Colonic mucosa (tissue), 4 donors: ENCODE results near the gene LAPTM4A. TPM values are rescaled to one million over a fixed set of nuclear protein-coding genes. Genes with fewer than 3 reads are reported as not detected.
"Not testable (repeated sequence)": the region's sequence is repeated elsewhere in the genome, so short reads cannot be mapped to it uniquely, and the experiment has no call there.

ENCODE experiments used
- DNase-seq: peaks from one replicate; pipeline ENCODE4 v3.0.0-alpha.2; 2020
- H3K27ac ChIP-seq: fragments of 200-600 bp; one replicate; pipeline ENCODE4 v1.8.0; 2021
- H3K27me3 ChIP-seq: fragments of 200-600 bp; one replicate; pipeline ENCODE4 v1.8.0; 2021
- H3K36me3 ChIP-seq: fragments of 200-600 bp; one replicate; pipeline ENCODE4 v1.8.0; 2021
- H3K4me1 ChIP-seq: fragments of 200-600 bp; one replicate; pipeline ENCODE4 v1.8.0; 2021; ENCODE audit warnings: mild to moderate bottlenecking
- H3K4me3 ChIP-seq: fragments of 200-600 bp; one replicate; pipeline ENCODE4 v1.8.0; 2021
- H3K9ac ChIP-seq, 2 donors: one replicate each; pipeline ENCODE4 v1.7.0; 2013; ENCODE audit warnings: control low read depth in 2 of 2, low read depth in 2 of 2, low read length in 2 of 2
- H3K9me3 ChIP-seq: fragments of 200-600 bp; one replicate; pipeline ENCODE4 v1.8.0; 2021
- intact Hi-C: fragments of 100-400 bp; cut with DNase I; formaldehyde crosslinking; loops from one replicate; pipeline ENCODE4 v1.14.1; 2022
- total RNA-seq, 2 donors: library from RNA; stranded (reverse); fragmentation: NEBNext Ultra II Directional in 1 of 2; extraction: Animal tissue kit (Norgen Biotek cat#: 25700) in 1 of 2; gene quantifications; one replicate each; pipeline ENCODE4 v1.2.1, GENCODE V29; 2021
- TF ChIP-seq, protein P1 (sequence below): fragments of 200-600 bp; IDR thresholded peaks from one replicate; pipeline ENCODE4 v1.8.0; 2022; ENCODE audit warnings: antibody characterized with exemption, mild to moderate bottlenecking
- donor health status: healthy.
- donor health status: DM: no; HTN: no; CAD: no.
- donor health status: DM: no; HTN: no; CAD: no.

LAPTM4A gene
- total RNA-seq, 2 donors from 2014 or later = 158 to 190 TPM

DNA sequence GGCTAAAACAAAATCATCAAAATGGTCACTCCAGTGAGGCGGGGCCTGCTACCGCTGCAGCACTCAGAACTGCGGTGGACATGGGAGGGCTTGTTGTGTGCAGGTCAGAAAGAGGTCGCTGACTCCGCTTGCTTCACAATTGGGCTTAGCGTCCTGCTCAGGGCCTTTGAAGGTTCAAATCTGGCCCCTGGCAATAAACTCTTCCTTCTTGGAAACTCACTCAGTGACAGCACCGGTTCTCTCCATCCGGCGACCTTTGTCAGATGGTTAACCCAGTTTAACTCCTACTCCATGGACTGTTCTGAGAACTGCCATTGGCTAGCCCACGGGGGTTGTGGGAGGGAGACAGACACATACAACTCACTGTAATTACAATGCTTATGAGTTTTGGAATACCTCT lies 29.0 kb upstream of the LAPTM4A start:
- no peaks in the 10 kb centered on the region for H3K27me3 ChIP-seq
- intact Hi-C loops = no loop called here
- TF ChIP-seq, protein P1, sequence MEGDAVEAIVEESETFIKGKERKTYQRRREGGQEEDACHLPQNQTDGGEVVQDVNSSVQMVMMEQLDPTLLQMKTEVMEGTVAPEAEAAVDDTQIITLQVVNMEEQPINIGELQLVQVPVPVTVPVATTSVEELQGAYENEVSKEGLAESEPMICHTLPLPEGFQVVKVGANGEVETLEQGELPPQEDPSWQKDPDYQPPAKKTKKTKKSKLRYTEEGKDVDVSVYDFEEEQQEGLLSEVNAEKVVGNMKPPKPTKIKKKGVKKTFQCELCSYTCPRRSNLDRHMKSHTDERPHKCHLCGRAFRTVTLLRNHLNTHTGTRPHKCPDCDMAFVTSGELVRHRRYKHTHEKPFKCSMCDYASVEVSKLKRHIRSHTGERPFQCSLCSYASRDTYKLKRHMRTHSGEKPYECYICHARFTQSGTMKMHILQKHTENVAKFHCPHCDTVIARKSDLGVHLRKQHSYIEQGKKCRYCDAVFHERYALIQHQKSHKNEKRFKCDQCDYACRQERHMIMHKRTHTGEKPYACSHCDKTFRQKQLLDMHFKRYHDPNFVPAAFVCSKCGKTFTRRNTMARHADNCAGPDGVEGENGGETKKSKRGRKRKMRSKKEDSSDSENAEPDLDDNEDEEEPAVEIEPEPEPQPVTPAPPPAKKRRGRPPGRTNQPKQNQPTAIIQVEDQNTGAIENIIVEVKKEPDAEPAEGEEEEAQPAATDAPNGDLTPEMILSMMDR = no peak
- no peaks in the 10 kb centered on the region for H3K9me3 ChIP-seq
- H3K4me1 ChIP-seq = no peaks in the 10 kb centered on the region
- no peak overlapping the region for H3K27ac ChIP-seq
- DNase-seq = no peak
- no peaks in the 10 kb centered on the region for H3K36me3 ChIP-seq
- H3K9ac ChIP-seq = no peak overlapping the region
- no peak overlapping the region for H3K4me3 ChIP-seq

DNA sequence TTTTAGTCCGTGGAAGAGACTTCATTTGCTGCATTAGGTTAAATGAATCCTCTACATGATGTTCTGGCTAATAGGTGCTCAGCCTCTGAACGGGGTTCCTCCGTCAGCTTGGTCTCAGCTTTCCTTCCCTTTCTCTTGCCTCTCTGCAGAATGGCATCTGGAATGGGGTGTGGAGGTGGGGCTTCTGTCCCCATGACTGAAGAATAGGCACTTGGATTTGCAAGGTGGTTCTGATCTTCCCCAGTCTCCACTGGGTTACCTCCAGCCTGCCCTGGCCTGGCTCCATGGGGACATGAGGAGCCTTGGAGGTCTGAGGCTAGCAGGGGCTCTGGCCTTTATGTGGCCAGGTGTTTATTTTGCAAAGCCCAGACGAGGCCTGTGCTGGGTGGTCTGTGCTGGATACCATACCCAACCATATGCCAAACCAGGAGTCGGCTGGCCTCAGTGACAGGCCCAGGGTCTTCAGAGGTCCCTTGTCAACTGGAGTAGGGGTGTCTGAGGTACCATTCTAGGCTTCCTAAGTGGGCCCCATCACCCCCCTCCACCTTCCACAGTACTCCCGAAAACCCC lies 28.2 kb upstream of the LAPTM4A start:
- DNase-seq = no peak
- no peaks in the 10 kb centered on the region for H3K36me3 ChIP-seq
- intact Hi-C loops = no loop called here
- H3K27me3 ChIP-seq = no peaks in the 10 kb centered on the region
- H3K4me3 ChIP-seq = no peak overlapping the region
- no peak overlapping the region for H3K9ac ChIP-seq
- H3K9me3 ChIP-seq = no peaks in the 10 kb centered on the region
- H3K27ac ChIP-seq = no peak overlapping the region
- no peaks in the 10 kb centered on the region for H3K4me1 ChIP-seq
- TF ChIP-seq, protein P1 = no peak

DNA sequence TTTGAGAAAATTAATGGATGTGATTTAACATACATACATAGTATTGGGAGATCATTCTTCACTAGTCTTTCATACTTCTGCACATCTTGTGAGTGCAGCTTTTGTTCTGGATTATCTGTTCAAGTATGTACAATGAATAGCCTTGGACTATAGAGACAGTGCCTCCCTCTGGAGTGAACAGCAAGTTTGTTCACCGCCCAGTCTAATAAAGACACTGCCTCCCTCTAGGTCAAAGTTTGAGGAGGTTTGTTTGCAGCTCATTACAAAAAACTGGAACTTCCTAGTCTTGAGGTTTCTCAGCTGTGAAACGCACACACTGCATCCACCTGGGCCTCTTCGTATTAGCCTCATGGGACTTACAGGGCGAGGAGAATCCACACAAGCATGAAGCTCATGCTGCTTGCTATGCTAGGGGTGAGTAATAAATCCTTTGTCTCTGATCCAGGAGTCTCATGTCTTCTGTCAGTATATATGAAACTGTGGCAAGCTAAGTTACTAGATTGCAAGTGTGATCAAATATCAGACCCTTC lies 26.0 kb upstream of the LAPTM4A start:
- TF ChIP-seq, protein P1 = no peak
- no peak for DNase-seq
- H3K9me3 ChIP-seq = no peaks in the 10 kb centered on the region

DNA sequence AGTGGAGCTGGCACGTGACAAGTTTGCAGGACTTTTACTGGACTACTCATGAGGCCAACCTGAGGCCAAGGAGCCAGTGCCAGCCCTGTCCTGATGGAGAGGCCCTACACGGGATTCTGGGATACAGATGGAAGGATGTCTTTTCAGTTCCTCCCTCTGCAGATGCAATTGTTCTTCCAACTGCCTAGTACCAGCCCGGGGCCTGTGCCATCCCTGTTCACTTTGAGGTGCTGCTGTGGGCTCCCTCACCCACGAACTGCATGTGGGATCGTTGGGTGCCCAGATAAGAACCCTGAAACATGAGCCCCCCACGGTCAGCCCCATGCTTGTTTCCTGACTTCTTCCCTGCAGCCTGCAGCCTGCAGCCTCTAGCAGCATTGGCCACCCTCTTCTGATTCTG lies 25.3 kb upstream of the LAPTM4A start:
- DNase-seq = no peak
- TF ChIP-seq, protein P1 = no peak
- H3K4me3 ChIP-seq = no peak overlapping the region
- H3K27ac ChIP-seq = no peak overlapping the region
- no peaks in the 10 kb centered on the region for H3K9me3 ChIP-seq
- no peak overlapping the region for H3K9ac ChIP-seq
- no peaks in the 10 kb centered on the region for H3K4me1 ChIP-seq
- intact Hi-C loops = no loop called here
- H3K27me3 ChIP-seq = no peaks in the 10 kb centered on the region
- H3K36me3 ChIP-seq = no peaks in the 10 kb centered on the region

More for the DNA sequence above, 26.0 kb upstream of the LAPTM4A start:
- Histone ChIP-seq H3K27ac (no peak overlapping the region), H3K4me3 (no peak overlapping the region), H3K36me3 (no peaks in the 10 kb centered on the region), H3K27me3 (no peaks in the 10 kb centered on the region), H3K4me1 (no peaks in the 10 kb centered on the region), H3K9ac (no peak overlapping the region)
- intact Hi-C loops = no loop called here

DNA sequence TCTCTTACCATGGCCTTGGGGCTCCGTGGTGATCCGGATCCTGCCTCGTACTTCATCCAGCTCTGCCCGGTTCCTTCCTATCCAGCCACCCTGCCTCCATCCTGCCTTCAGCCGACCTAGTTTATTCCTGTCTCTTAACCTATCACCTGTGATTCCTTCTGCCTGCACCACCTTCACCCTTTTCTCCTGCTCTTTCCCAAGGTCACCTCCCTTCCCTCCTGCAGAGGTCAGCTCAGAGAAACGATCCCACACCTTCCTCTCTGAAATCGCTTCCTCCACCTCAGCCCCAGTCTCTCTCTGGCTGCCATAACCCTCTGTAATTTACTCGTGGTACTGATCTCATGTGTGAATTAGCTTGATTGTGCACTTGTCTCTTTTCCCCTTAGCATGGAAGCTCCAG lies 23.5 kb upstream of the LAPTM4A start:
- intact Hi-C loops = no loop called here
- Histone ChIP-seq H3K9ac (no peak overlapping the region), H3K27me3 (no peaks in the 10 kb centered on the region), H3K9me3 (no peaks in the 10 kb centered on the region), H3K4me1 (no peaks in the 10 kb centered on the region), H3K36me3 (no peaks in the 10 kb centered on the region), H3K27ac (no peak overlapping the region), H3K4me3 (no peak overlapping the region)
- TF ChIP-seq, protein P1 = no peak
- DNase-seq = no peak

DNA sequence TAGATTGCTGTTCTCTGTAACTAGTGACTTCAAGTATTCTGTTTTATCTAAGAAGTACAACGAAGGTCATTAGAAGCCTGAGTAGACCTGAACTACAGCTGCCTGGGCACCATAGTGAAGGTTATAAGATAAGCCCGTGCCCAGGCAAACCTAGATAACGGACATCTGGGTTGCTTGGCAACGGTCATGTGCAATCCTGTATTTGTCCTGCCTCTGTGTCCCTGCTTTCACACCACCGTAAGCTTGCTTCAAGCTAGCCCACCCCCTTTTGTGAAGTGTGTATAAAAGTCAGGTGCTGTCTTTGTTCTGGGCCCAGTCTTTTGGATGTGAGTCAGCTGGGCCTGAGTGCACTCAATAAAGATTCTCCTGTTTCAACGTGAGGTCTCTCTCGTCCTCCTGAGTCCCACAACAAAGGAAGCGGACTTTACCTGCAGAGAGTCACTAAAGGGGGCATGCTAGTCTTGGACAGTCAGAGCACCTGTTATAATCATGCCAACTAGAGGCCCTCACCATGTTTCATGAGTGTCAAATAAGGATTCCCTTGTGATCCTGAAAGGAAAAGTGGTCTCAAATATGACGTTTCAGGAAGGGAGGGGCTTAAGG lies 22.7 kb upstream of the LAPTM4A start:
- H3K27me3 ChIP-seq, H3K27ac ChIP-seq, H3K4me1 ChIP-seq, H3K9me3 ChIP-seq, H3K36me3 ChIP-seq, H3K4me3 ChIP-seq, intact Hi-C loops, H3K9ac ChIP-seq, DNase-seq: not testable (repeated sequence)
